Activated effector memory CD4-positive, alpha-beta T cell treated with anti-CD3 and anti-CD28 coated beads, Interleukin-2, amount 50 U/mL, for 16 hours (primary cell): ENCODE results near the gene AQP2.

ENCODE experiments used
- DNase-seq: peaks from one replicate; pipeline ENCODE4 v3.0.0-alpha.2; 2020

AQP2 gene

DNA sequence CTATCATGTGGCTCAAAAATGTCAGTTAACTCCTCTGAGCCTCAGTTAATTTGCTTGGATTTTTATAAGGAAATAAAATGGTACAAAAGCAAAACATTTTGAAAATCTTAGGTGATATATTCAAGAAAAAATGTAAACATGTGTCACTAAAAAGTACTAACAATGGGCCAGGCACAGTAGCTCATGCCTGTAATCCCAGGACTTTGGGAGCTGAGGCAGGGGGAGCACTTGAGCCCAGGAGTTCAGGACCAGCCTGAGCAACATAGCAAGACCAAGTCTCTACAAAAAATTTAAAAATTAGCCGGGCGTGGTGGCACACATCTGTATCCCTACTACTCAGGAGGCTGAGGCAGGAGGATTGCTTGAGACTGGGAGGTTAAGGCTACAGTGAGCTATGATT lies 47.9 kb downstream of the AQP2 start:
- DNase-seq: no peak

DNA sequence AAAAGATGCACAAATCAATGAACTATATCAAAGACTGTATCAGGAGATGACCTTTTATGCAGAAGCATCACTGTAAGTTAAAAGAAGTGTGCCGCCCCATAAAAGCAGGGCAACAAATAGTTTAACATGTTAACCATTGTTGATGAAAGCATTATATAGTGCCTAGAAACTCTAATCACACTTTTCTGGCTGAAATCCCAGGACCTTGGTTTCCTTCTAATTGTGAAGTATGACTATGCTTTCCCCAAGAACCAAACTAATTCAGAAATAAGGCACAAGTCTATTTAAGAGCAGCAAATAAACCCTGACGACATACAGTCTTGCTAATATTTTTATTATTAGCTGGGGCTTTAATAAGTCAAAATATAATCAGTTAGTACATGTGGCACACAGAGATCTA lies 53.1 kb downstream of the AQP2 start:
- no peak for DNase-seq

DNA sequence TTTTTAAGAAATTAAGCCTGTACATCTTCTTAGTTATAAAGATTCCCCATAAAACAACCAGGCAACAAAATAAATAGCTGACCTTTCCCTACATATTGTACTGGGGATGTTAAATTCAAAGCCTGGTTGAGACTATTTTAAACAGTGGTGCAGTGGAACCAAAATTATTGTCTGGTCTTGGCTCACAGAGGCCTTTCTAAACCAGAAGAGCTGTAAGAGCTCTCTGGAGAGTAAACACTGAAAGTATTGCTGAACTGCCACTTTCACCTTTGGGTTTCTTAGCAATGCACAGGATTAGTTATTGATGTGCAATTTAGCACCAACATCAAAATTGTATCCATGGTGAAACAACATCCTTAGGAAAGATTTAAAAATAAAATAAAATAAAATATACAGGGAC lies 54.2 kb downstream of the AQP2 start:
- DNase-seq: no peak

DNA sequence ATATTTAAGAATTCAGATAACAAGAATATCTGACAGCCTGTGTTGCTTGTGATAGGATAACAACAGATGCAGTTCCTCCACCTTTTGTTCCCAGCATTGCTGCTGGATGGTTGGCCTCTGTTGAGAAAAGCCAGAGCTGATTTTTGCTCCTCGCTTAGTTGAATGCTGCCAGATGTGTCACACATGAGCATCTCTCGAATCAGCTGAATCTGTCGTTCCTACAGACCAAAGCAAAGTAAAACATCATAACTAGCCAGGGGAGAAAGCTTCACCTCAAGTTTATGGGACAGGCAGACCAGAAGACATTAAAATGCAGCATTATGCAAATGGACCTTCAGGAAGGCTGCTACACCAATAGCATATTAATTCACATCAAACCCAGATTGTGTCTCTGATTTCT lies 54.6 kb downstream of the AQP2 start:
- DNase-seq: no peak

DNA sequence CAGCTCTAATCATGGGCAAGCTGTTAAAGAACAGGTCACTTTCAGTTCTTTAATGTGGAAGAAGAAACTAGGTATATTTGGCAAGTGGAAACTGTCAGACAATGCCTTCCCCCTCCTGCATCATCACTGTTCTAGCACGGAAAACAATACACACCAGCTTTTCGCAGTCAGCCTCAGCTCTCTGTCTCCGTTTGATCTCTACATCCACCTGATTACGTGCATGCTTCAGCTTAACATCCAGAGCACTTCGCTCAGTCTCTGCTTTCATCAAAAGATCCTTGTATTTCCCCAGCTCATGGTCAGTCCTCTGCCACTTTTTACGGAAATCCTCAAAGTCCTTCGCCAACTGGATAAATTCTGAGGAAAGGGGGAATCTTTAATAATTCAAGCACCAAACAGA lies 55.7 kb downstream of the AQP2 start:
- DNase-seq: no peak

DNA sequence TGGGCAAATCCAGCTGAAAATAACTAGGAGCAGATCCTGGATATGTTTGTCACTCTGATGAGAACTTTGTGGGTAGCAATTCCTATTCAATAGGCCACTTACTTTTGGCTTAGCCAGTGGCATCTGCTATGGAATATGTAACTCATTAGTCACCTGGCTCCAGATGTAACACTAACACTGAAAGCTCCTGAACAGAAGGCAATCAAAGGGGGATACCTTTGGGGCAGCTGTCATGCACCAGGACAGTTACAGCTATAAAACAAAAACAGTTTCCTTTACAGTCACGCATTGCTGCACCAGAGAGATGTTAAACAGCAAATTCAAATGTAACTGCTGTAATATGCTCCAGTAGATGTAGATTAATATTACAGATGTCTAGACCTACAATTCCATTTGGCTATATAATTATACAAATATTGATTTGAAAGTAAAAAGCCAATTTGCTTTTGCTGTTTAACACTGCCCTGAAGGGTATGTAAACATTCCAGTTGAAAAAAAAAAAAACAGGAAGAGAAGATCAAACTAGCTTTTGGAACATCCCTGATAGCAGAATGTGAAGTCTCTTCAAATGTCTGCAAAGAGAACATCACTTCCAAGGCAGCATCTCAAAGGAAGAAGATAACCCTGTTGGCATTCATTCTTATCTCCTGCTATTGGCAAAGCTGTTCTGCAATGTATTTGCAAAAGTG lies 56.4 kb downstream of the AQP2 start:
- DNase-seq: no peak
